Measurements from ENCODE around the gene ZNF649. TPM values are rescaled to one million over a fixed set of nuclear protein-coding genes. Genes with fewer than 3 reads are reported as not detected.

Gene ZNF649
- total RNA-seq: 14.4 TPM
- polyA plus RNA-seq: 6.2 TPM
- long read RNA-seq, donor 1: 0 reads
- long read RNA-seq, donor 2, partial matches to known transcripts: 0 of 4 reads
- long read RNA-seq, donor 2, other reads (novel, unspliced or antisense): 0 of 4 reads
- long read RNA-seq, donor 3, transcript ZNF649-201 (5 exons, 3,197 nt): major isoform, 5 of 7 reads
- long read RNA-seq, donor 3, partial matches to known transcripts: 0 of 7 reads
- long read RNA-seq, donor 3, other reads (novel, unspliced or antisense): 0 of 7 reads
- long read RNA-seq, donor 4, partial matches to known transcripts: 0 of 1 reads
- long read RNA-seq, donor 4, other reads (novel, unspliced or antisense): 0 of 1 reads
- long read RNA-seq, donor 5, transcript ZNF649-201 (5 exons, 3,197 nt): major isoform, 6 of 6 reads
- long read RNA-seq, donor 5, partial matches to known transcripts: 0 of 6 reads
- long read RNA-seq, donor 5, other reads (novel, unspliced or antisense): 0 of 6 reads
- long read RNA-seq, donor 6, transcript ZNF649-201 (5 exons, 3,197 nt): major isoform, 5 of 6 reads
- long read RNA-seq, donor 6, partial matches to known transcripts: 0 of 6 reads
- long read RNA-seq, donor 6, other reads (novel, unspliced or antisense): 0 of 6 reads
- long read RNA-seq, donor 7, transcript ZNF649-201 (5 exons, 3,197 nt): major isoform, 8 of 8 reads
- long read RNA-seq, donor 7, partial matches to known transcripts: 0 of 8 reads
- long read RNA-seq, donor 7, other reads (novel, unspliced or antisense): 0 of 8 reads
- long read RNA-seq, donor 8, partial matches to known transcripts: 0 of 3 reads
- long read RNA-seq, donor 8, other reads (novel, unspliced or antisense): 0 of 3 reads
- long read RNA-seq, donor 9, partial matches to known transcripts: 0 of 1 reads
- long read RNA-seq, donor 9, other reads (novel, unspliced or antisense): 0 of 1 reads
- long read RNA-seq, donor 10, transcript ZNF649-201 (5 exons, 3,197 nt): major isoform, 5 of 5 reads
- long read RNA-seq, donor 10, partial matches to known transcripts: 0 of 5 reads
- long read RNA-seq, donor 10, other reads (novel, unspliced or antisense): 0 of 5 reads

DNA sequence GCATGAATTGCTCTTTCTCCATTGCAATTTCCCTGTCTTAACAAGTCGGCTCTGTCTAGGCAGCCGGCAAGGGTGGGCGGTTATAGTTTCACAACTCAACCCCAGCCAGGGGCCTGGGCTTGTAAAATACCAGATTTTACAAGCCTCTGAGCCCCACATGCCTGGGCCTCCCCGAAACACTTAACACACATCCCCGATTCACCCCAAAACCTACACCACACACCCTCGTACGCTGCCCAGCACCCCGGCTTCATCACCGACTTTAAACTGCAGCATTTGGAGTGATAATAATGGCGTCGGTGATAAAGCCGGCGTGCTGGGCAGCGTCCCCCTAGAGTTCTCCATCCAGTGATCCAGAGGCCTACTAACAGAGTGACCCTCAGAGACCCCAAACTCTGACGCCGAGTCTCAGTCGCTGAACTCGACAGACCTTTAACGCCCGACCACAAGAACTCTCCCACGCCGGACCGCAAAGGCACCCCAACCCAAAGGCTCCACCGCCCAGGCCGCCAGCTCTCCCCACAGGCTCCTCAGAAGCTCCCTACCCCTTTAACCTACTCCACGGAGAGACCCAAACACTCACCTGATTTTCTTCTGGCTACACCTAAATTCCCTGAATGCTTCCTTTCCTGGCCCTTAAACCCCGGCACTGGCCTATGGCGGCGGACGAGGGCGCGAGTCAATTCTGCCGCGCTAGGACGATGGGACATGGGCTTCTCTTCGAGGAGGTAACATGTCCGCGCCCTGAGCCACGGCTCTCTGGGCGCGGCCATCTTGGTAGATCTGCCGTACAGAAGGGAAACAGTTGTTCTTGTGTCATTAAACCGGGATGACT lies at the start of gene ZNF649:
Gene ZNF649, minus strand, starts transcription at position 687 of the 835 bp plus-strand sequence. CDS start 4,910 bp downstream, outside the sequence.
- Histone ChIP-seq H3K4me1 (ENCODE audit: control insufficient read depth in 2 of 2, insufficient read depth in 2 of 2, low read length in 2 of 2) (peaks cover 0 to 6% of the 10 kb centered on the region in 2 donors), H3K4me3 (ENCODE audit: low read length in 2 of 2) (peak within 1 kb of the TSS; percentile 76 to 92), H3K27ac (ENCODE audit: low read depth in 1 of 2, low read length in 1 of 2) (peak within 1 kb of the TSS; percentile 61 to 87), H3K9me3 (ENCODE audit: control insufficient read depth in 2 of 2, insufficient read depth in 1 of 2, low read length in 1 of 2) (peaks cover 20 to 40% of the 10 kb centered on the region in 2 donors), H3K27me3 (ENCODE audit: control insufficient read depth in 2 of 2, insufficient read depth in 1 of 2, low read length in 1 of 2) (peaks cover 0 to 3% of the 10 kb centered on the region in 2 donors), H3K36me3 (ENCODE audit: control insufficient read depth in 2 of 2, insufficient read depth in 2 of 2, low read length in 1 of 2) (peaks cover 14 to 22% of the 10 kb centered on the region in 2 donors)
- peak; percentile 53 to 91 (median 61) for DNase-seq (ENCODE audit: low read depth in 6 of 9, low spot score in 9 of 9)
- WGBS: under 1% methylated on average over 43 of the region's 43 CpGs

DNA sequence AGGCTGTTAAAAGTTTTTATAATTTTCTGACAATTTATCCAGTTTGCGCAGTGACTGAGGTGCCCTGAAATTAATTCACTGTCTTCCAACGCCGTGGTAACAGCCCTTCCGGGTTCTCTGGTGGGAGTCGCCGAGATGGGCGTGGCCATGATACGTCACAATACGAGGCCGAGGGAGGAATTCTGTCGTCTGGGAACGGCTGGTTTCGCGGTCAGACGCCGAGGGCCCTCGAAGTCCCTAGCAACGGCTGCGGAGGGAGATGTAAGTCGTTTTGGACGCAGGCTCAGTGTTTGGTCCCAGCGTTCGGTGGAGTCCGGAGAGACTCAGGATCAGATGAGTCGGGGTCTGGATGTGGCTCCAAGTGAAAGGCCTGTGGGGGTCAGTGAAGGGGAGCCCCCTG lies 44.2 kb upstream of the ZNF649 start:
- WGBS: 23% methylated on average over 25 of the region's 25 CpGs
- Histone ChIP-seq H3K27ac (ENCODE audit: low read depth in 1 of 2, low read length in 1 of 2) (no peak overlapping the region), H3K4me3 (ENCODE audit: low read length in 2 of 2) (no peak overlapping the region), H3K9me3 (ENCODE audit: control insufficient read depth in 2 of 2, insufficient read depth in 1 of 2, low read length in 1 of 2) (peaks cover 20 to 34% of the 10 kb centered on the region in 2 donors), H3K27me3 (ENCODE audit: control insufficient read depth in 2 of 2, insufficient read depth in 1 of 2, low read length in 1 of 2) (no peaks in the 10 kb centered on the region), H3K4me1 (ENCODE audit: control insufficient read depth in 2 of 2, insufficient read depth in 2 of 2, low read length in 2 of 2) (no peaks in the 10 kb centered on the region), H3K36me3 (ENCODE audit: control insufficient read depth in 2 of 2, insufficient read depth in 2 of 2, low read length in 1 of 2) (peaks cover 11 to 12% of the 10 kb centered on the region in 2 donors)
- DNase-seq (ENCODE audit: low read depth in 6 of 9, low spot score in 9 of 9): no peak

GRCh38 chr19:51946602-51947001 lies 41.8 kb upstream of the ZNF649 start:
- Histone ChIP-seq H3K4me1 (ENCODE audit: control insufficient read depth in 2 of 2, insufficient read depth in 2 of 2, low read length in 2 of 2) (no peaks in the 10 kb centered on the region), H3K36me3 (ENCODE audit: control insufficient read depth in 2 of 2, insufficient read depth in 2 of 2, low read length in 1 of 2) (peaks cover 30 to 31% of the 10 kb centered on the region in 2 donors), H3K9me3 (ENCODE audit: control insufficient read depth in 2 of 2, insufficient read depth in 1 of 2, low read length in 1 of 2) (peaks cover 28 to 38% of the 10 kb centered on the region in 2 donors), H3K4me3 (ENCODE audit: low read length in 2 of 2) (no peak overlapping the region), H3K27ac (ENCODE audit: low read depth in 1 of 2, low read length in 1 of 2) (no peak overlapping the region), H3K27me3 (ENCODE audit: control insufficient read depth in 2 of 2, insufficient read depth in 1 of 2, low read length in 1 of 2) (no peaks in the 10 kb centered on the region)
- WGBS: 97% methylated on average over 1 of the region's 1 CpG
- DNase-seq (ENCODE audit: low read depth in 6 of 9, low spot score in 9 of 9): no peak

DNA sequence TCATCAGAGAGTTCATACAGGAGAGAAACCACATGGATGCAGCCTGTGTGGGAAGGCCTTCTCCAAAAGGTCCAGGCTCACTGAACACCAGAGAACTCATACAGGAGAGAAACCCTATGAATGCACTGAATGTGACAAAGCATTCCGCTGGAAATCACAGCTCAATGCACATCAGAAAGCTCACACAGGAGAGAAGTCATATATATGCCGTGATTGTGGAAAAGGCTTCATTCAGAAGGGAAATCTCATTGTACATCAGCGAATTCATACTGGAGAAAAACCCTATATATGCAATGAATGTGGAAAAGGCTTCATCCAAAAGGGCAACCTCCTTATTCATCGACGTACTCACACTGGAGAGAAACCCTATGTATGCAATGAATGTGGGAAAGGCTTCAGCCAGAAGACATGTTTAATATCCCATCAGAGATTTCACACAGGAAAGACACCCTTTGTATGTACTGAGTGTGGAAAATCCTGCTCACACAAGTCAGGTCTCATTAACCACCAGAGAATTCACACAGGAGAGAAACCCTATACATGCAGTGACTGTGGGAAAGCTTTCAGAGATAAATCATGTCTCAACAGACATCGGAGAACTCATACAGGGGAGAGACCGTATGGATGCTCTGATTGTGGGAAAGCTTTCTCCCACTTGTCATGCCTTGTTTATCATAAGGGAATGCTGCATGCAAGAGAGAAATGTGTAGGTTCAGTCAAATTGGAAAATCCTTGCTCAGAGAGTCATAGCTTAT lies 40.2 kb upstream of the ZNF649 start:
- peaks cover 47% of the 10 kb centered on the region in 2 donors for H3K36me3 ChIP-seq (ENCODE audit: control insufficient read depth in 2 of 2, insufficient read depth in 2 of 2, low read length in 1 of 2)

DNA sequence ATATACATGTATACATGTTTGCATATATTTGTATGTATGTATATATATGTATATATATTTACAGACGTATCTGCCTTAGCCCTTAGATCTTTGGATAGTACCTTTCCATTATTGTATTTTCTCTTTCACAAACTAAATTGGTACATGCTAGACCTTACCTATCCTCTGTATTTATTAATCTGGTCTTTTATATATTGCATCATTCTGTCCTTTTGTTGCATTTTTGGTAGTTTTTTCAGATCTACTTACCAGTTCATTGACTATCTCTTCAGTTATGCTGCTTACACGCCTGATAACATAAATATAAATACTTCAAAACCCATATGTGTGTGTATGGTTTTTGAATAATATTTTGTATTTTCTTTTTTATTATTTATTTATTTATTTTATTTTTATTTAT lies 34.1 kb upstream of the ZNF649 start:
- Histone ChIP-seq H3K36me3 (ENCODE audit: control insufficient read depth in 2 of 2, insufficient read depth in 2 of 2, low read length in 1 of 2) (peaks cover 63 to 70% of the 10 kb centered on the region in 2 donors), H3K27ac (ENCODE audit: low read depth in 1 of 2, low read length in 1 of 2) (no peak overlapping the region), H3K9me3 (ENCODE audit: control insufficient read depth in 2 of 2, insufficient read depth in 1 of 2, low read length in 1 of 2) (peaks cover 20 to 28% of the 10 kb centered on the region in 2 donors), H3K4me1 (ENCODE audit: control insufficient read depth in 2 of 2, insufficient read depth in 2 of 2, low read length in 2 of 2) (no peaks in the 10 kb centered on the region), H3K27me3 (ENCODE audit: control insufficient read depth in 2 of 2, insufficient read depth in 1 of 2, low read length in 1 of 2) (no peaks in the 10 kb centered on the region), H3K4me3 (ENCODE audit: low read length in 2 of 2) (no peak overlapping the region)
- no peak for DNase-seq (ENCODE audit: low read depth in 6 of 9, low spot score in 9 of 9)
- WGBS: over 99% methylated on average over 2 of the region's 2 CpGs

More for the DNA sequence above, 40.2 kb upstream of the ZNF649 start:
- H3K4me3 ChIP-seq (ENCODE audit: low read length in 2 of 2): no peak overlapping the region
- no peak for DNase-seq (ENCODE audit: low read depth in 6 of 9, low spot score in 9 of 9)
- H3K9me3 ChIP-seq (ENCODE audit: control insufficient read depth in 2 of 2, insufficient read depth in 1 of 2, low read length in 1 of 2): peaks cover 33 to 38% of the 10 kb centered on the region in 2 donors
- H3K4me1 ChIP-seq (ENCODE audit: control insufficient read depth in 2 of 2, insufficient read depth in 2 of 2, low read length in 2 of 2): no peaks in the 10 kb centered on the region
- 93% methylated on average over 7 of the region's 7 CpGs for WGBS
- H3K27ac ChIP-seq (ENCODE audit: low read depth in 1 of 2, low read length in 1 of 2): no peak overlapping the region
- H3K27me3 ChIP-seq (ENCODE audit: control insufficient read depth in 2 of 2, insufficient read depth in 1 of 2, low read length in 1 of 2): no peaks in the 10 kb centered on the region

DNA sequence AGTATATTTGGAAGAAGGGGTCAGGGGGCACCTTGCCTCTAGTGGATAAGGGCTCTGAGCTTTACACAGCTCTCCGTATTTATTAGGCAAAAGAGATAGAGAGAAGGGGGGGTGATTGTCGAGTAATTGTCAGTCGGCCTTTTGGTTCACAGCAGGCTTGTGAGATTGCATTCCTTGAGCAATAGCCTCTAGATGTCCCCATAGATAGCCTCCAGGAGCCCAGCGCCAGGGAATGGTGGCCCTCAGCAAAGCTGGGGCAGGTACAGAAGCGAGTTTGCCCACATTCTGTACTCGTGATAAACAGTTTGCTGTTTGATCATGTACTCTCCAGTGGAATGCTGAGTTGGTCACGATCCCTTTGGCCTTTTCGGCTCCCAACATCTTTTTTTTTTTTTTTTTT lies 27.1 kb upstream of the ZNF649 start:
- no peak for DNase-seq (ENCODE audit: low read depth in 6 of 9, low spot score in 9 of 9)
- Histone ChIP-seq H3K4me1 (ENCODE audit: control insufficient read depth in 2 of 2, insufficient read depth in 2 of 2, low read length in 2 of 2) (peaks cover 4 to 7% of the 10 kb centered on the region in 2 donors), H3K4me3 (ENCODE audit: low read length in 2 of 2) (no peak overlapping the region), H3K9me3 (ENCODE audit: control insufficient read depth in 2 of 2, insufficient read depth in 1 of 2, low read length in 1 of 2) (peaks cover 8 to 19% of the 10 kb centered on the region in 2 donors), H3K27ac (ENCODE audit: low read depth in 1 of 2, low read length in 1 of 2) (no peak overlapping the region), H3K36me3 (ENCODE audit: control insufficient read depth in 2 of 2, insufficient read depth in 2 of 2, low read length in 1 of 2) (peaks cover 24 to 39% of the 10 kb centered on the region in 2 donors), H3K27me3 (ENCODE audit: control insufficient read depth in 2 of 2, insufficient read depth in 1 of 2, low read length in 1 of 2) (no peaks in the 10 kb centered on the region)
- WGBS: 91% methylated on average over 8 of the region's 8 CpGs

DNA sequence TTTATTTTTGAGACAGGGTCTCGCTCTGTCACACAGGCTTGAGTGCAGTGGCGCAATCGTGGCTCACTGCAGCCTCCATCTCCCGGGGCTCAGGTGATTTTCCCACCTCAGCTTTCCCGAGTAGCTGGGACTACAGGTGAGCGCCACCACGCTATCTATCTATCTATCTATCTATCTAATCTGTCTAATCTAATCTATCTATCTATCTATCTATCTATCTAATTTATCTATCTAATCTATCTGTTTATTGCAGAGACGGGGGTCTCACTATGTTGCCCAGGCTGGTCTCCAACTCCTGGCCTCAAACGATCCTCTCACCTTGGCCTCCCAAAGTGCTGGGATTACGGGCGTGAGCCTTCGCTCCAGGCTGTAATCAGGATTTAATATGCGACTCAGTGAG lies 23.0 kb upstream of the ZNF649 start:
- H3K4me1 ChIP-seq (ENCODE audit: control insufficient read depth in 2 of 2, insufficient read depth in 2 of 2, low read length in 2 of 2): peaks cover 4 to 7% of the 10 kb centered on the region in 2 donors
- H3K27ac ChIP-seq (ENCODE audit: low read depth in 1 of 2, low read length in 1 of 2): no peak overlapping the region
- H3K27me3 ChIP-seq (ENCODE audit: control insufficient read depth in 2 of 2, insufficient read depth in 1 of 2, low read length in 1 of 2): no peaks in the 10 kb centered on the region
- 42% methylated on average over 13 of the region's 13 CpGs for WGBS
- peaks cover 7 to 12% of the 10 kb centered on the region in 2 donors for H3K36me3 ChIP-seq (ENCODE audit: control insufficient read depth in 2 of 2, insufficient read depth in 2 of 2, low read length in 1 of 2)
- DNase-seq (ENCODE audit: low read depth in 6 of 9, low spot score in 9 of 9): no peak
- peaks cover 2 to 14% of the 10 kb centered on the region in 2 donors for H3K9me3 ChIP-seq (ENCODE audit: control insufficient read depth in 2 of 2, insufficient read depth in 1 of 2, low read length in 1 of 2)
- H3K4me3 ChIP-seq (ENCODE audit: low read length in 2 of 2): peak overlapping the region; percentile 73 to 76
